Neural progenitor cell (in vitro differentiated cells): ENCODE data around the gene SAMD4B. TPM values are rescaled to one million over a fixed set of nuclear protein-coding genes. Genes with fewer than 3 reads are reported as not detected.
A peak's percentile ranks its signal among the peaks of the same experiment; 100 is the strongest.
"Not testable (repeated sequence)": the region's sequence is repeated elsewhere in the genome, so short reads cannot be mapped to it uniquely, and the experiment has no call there.

Experiments
- DNase-seq: peaks from one replicate; pipeline ENCODE4 v3.0.0-alpha.2; 2016; ENCODE audit warnings: low spot score
- H2AFZ ChIP-seq: fragments of 200-600 bp; sonication (generic); replicated peaks from 2 replicates; pipeline ENCODE4 v1.6.1; 2016; ENCODE audit warnings: antibody characterized with exemption
- H3F3A ChIP-seq: fragments of 200-600 bp; sonication (generic); 2 replicates; pipeline ENCODE4 v1.6.1; 2016; ENCODE audit warnings: antibody characterized with exemption, low read depth
- H3K27ac ChIP-seq: fragments of 200-600 bp; sonication (generic); 2 replicates; pipeline ENCODE4 v1.5.1; 2016; ENCODE audit warnings: mild to moderate bottlenecking
- H3K27me3 ChIP-seq: fragments of 200-600 bp; sonication (generic); 2 replicates; pipeline ENCODE4 v1.6.1; 2016; ENCODE audit warnings: mild to moderate bottlenecking, moderate library complexity
- H3K36me3 ChIP-seq: fragments of 200-600 bp; sonication (generic); 2 replicates; pipeline ENCODE4 v1.5.1; 2016
- H3K4me1 ChIP-seq: fragments of 200-600 bp; sonication (generic); 2 replicates; pipeline ENCODE4 v1.6.1; 2016; ENCODE audit warnings: mixed run types
- H3K4me2 ChIP-seq: fragments of 200-600 bp; sonication (generic); 2 replicates; pipeline ENCODE4 v1.6.1; 2016
- H3K4me3 ChIP-seq: fragments of 200-600 bp; sonication (generic); 2 replicates; pipeline ENCODE4 v1.5.1; 2016
- H3K79me2 ChIP-seq: fragments of 200-600 bp; sonication (generic); 2 replicates; pipeline ENCODE4 v1.6.1; 2016; ENCODE audit warnings: low read depth
- H3K9ac ChIP-seq: fragments of 200-600 bp; sonication (generic); 2 replicates; pipeline ENCODE4 v1.6.1; 2016
- H3K9me3 ChIP-seq: fragments of 200-600 bp; sonication (generic); 2 replicates; pipeline ENCODE4 v1.5.1; 2016; ENCODE audit warnings: low read depth
- H4K20me1 ChIP-seq: fragments of 200-600 bp; sonication (generic); 2 replicates; pipeline ENCODE4 v1.6.1; 2016; ENCODE audit warnings: low read depth
- H3K27ac Mint-ChIP-seq: 3 replicates; pipeline ENCODE4 v1.8.0; 2021; ENCODE audit warnings: mixed read lengths
- H3K27me3 Mint-ChIP-seq: 2 replicates; pipeline ENCODE4 v1.8.0; 2022; ENCODE audit warnings: low read depth, mild to moderate bottlenecking, inconsistent platforms, moderate library complexity, mixed read lengths; ENCODE audit not compliant: insufficient read depth
- H3K36me3 Mint-ChIP-seq: 3 replicates; pipeline ENCODE4 v1.8.0; 2021; ENCODE audit warnings: mixed read lengths
- H3K4me1 Mint-ChIP-seq: 3 replicates; pipeline ENCODE4 v1.8.0; 2021; ENCODE audit warnings: mixed read lengths
- H3K4me3 Mint-ChIP-seq: 3 replicates; pipeline ENCODE4 v1.8.0; 2021; ENCODE audit warnings: mild to moderate bottlenecking, moderate library complexity, mixed read lengths
- H3K9me3 Mint-ChIP-seq: 3 replicates; pipeline ENCODE4 v1.8.0; 2020; ENCODE audit warnings: mixed read lengths
- CTCF ChIP-seq: fragments of 200-600 bp; sonication (generic); IDR thresholded peaks from 2 replicates; pipeline ENCODE4 v1.5.1; 2017; ENCODE audit warnings: antibody characterized with exemption, mild to moderate bottlenecking
- EZH2 ChIP-seq: fragments of 200-600 bp; sonication (generic); IDR thresholded peaks from 2 replicates; pipeline ENCODE4 v1.6.1; 2017; ENCODE audit warnings: antibody characterized with exemption, mild to moderate bottlenecking, moderate library complexity
- EZH2phosphoT487 ChIP-seq: fragments of 200-600 bp; sonication (generic); IDR thresholded peaks from 2 replicates; pipeline ENCODE4 v1.6.1; 2017; ENCODE audit warnings: antibody characterized with exemption
- total RNA-seq: library from RNA; depleted of rRNA; stranded (reverse); fragments of >200 nt; gene quantifications from 2 replicates; pipeline ENCODE4 v1.2.3, GENCODE V29; 2015; ENCODE audit warnings: low replicate concordance

SAMD4B gene
- total RNA-seq, 1 donor from 2014 or later: 32.8 TPM

GRCh38 chr19:39307046-39307821, 35.0 kb upstream of the SAMD4B start:
- peak; percentile 93 for DNase-seq
- Histone ChIP-seq H3K9me3 (no peaks in the 10 kb centered on the region), H3K36me3 (no peaks in the 10 kb centered on the region), H4K20me1 (peaks cover 28% of the 10 kb centered on the region), H3K4me3 (peak overlapping the region; percentile 72), H3K4me1 (peaks cover 12% of the 10 kb centered on the region), H3K27ac (no peak overlapping the region), H3F3A (peaks cover 29% of the 10 kb centered on the region), H3K9ac (no peak overlapping the region), H3K27me3 (peaks cover 64% of the 10 kb centered on the region), H3K79me2 (no peaks in the 10 kb centered on the region), H3K4me2 (peak overlapping the region; percentile 87), H2AFZ (peak overlapping the region; percentile 94)
- H3K36me3 Mint-ChIP-seq: peaks cover 6% of the 10 kb centered on the region
- no peak overlapping the region for H3K27ac Mint-ChIP-seq
- H3K9me3 Mint-ChIP-seq: peaks cover 2% of the 10 kb centered on the region
- peak overlapping the region; percentile 76 for H3K4me3 Mint-ChIP-seq
- peaks cover 32% of the 10 kb centered on the region for H3K27me3 Mint-ChIP-seq
- peak; percentile 86 for TF ChIP-seq EZH2
- no peak for TF ChIP-seq EZH2phosphoT487
- peaks cover 28% of the 10 kb centered on the region for H3K4me1 Mint-ChIP-seq

GRCh38 chr19:39307822-39308530, 34.2 kb upstream of the SAMD4B start:
- Mint-ChIP-seq H3K36me3 (peaks cover 6% of the 10 kb centered on the region), H3K9me3 (peaks cover 2% of the 10 kb centered on the region), H3K27me3 (peaks cover 32% of the 10 kb centered on the region), H3K4me3 (peak overlapping the region; percentile 66), H3K4me1 (peaks cover 28% of the 10 kb centered on the region), H3K27ac (no peak overlapping the region)
- Histone ChIP-seq H3K4me1 (peaks cover 12% of the 10 kb centered on the region), H2AFZ (peak overlapping the region; percentile 94), H3F3A (peaks cover 29% of the 10 kb centered on the region), H3K27me3 (peaks cover 62% of the 10 kb centered on the region), H3K27ac (no peak overlapping the region), H3K9ac (no peak overlapping the region), H3K79me2 (no peaks in the 10 kb centered on the region), H3K9me3 (no peaks in the 10 kb centered on the region), H3K4me3 (peak overlapping the region; percentile 72), H4K20me1 (peaks cover 28% of the 10 kb centered on the region), H3K36me3 (no peaks in the 10 kb centered on the region), H3K4me2 (peak overlapping the region; percentile 87)
- TF ChIP-seq CTCF (peak; percentile 30), EZH2 (peak; percentile 84), EZH2phosphoT487 (peak; percentile 78)
- DNase-seq: peak; percentile 68

GRCh38 chr19:39308531-39309304, 33.5 kb upstream of the SAMD4B start:
- H3K4me1 ChIP-seq: peaks cover 12% of the 10 kb centered on the region
- H3K27ac Mint-ChIP-seq: no peak overlapping the region
- H3K27ac ChIP-seq: no peak overlapping the region
- peaks cover 22% of the 10 kb centered on the region for H3K4me1 Mint-ChIP-seq
- no peak overlapping the region for H3K9ac ChIP-seq
- peaks cover 29% of the 10 kb centered on the region for H3F3A ChIP-seq
- peak; percentile 75 for DNase-seq
- TF ChIP-seq CTCF: no peak
- no peaks in the 10 kb centered on the region for H3K9me3 ChIP-seq
- no peaks in the 10 kb centered on the region for H3K36me3 ChIP-seq
- H3K36me3 Mint-ChIP-seq: peaks cover 9% of the 10 kb centered on the region
- no peak overlapping the region for H2AFZ ChIP-seq
- no peak overlapping the region for H3K4me2 ChIP-seq
- peaks cover 54% of the 10 kb centered on the region for H3K27me3 ChIP-seq
- peaks cover 2% of the 10 kb centered on the region for H3K9me3 Mint-ChIP-seq
- H3K27me3 Mint-ChIP-seq: peaks cover 31% of the 10 kb centered on the region
- peak overlapping the region; percentile 66 for H3K4me3 Mint-ChIP-seq
- no peaks in the 10 kb centered on the region for H3K79me2 ChIP-seq
- H3K4me3 ChIP-seq: peak overlapping the region; percentile 72
- H4K20me1 ChIP-seq: peaks cover 28% of the 10 kb centered on the region

GRCh38 chr19:39309305-39309670, 32.9 kb upstream of the SAMD4B start:
- peaks cover 28% of the 10 kb centered on the region for H4K20me1 ChIP-seq
- not testable (repeated sequence) for H3K79me2 ChIP-seq, H3K4me3 Mint-ChIP-seq, DNase-seq, H3K36me3 ChIP-seq, H3K9ac ChIP-seq, H3K27ac ChIP-seq, H3K36me3 Mint-ChIP-seq, H2AFZ ChIP-seq, H3K9me3 Mint-ChIP-seq, H3K9me3 ChIP-seq, H3K4me2 ChIP-seq, H3K27ac Mint-ChIP-seq, H3K4me3 ChIP-seq
- Mint-ChIP-seq H3K27me3 (peaks cover 30% of the 10 kb centered on the region), H3K4me1 (peaks cover 22% of the 10 kb centered on the region)
- H3K27me3 ChIP-seq: peaks cover 48% of the 10 kb centered on the region
- peaks cover 12% of the 10 kb centered on the region for H3K4me1 ChIP-seq
- H3F3A ChIP-seq: peaks cover 29% of the 10 kb centered on the region
